Keratinocyte (primary cell): ENCODE data around the gene NFKB2.

Source experiments
- CTCF ChIP-seq, 3 experiments: IDR thresholded peaks in 1 of 3; conservative IDR thresholded peaks in 1 of 3; optimal IDR thresholded peaks in 1 of 3; 2 replicates in 2 of 3; 3 replicates in 1 of 3; pipeline versions ENCODE3 to v1.5.1; 2011; ENCODE audit warnings: low read length in 3 of 3, mild to moderate bottlenecking in 3 of 3, moderate library complexity in 2 of 3, control low read depth in 1 of 3, inconsistent platforms in 1 of 3; ENCODE audit not compliant: insufficient read depth in 2 of 3; ENCODE audit errors: extremely low read depth in 1 of 3
- EZH2 ChIP-seq: IDR thresholded peaks from one replicate; pipeline ENCODE4 v1.6.1; 2012; ENCODE audit warnings: inconsistent platforms, mild to moderate bottlenecking, low read length, moderate library complexity

GRCh38 chr10:102396317-102396650 is 779 bp downstream of the NFKB2 start:
- TF ChIP-seq CTCF (optimal IDR thresholded peaks at IDR 0.05 in 1 of 3, IDR thresholded peaks at IDR 0.05 in 1 of 3, conservative IDR thresholded peaks at IDR 0.05 in 1 of 3; ENCODE audit: extremely low read depth in 1 of 3, insufficient read depth in 2 of 3, low read length in 3 of 3) (no peak), EZH2 (no peak)
